Astrocyte of the cerebellum (primary cell): ENCODE measurements around the gene GCHFR.

Experiments
- DNase-seq: peaks from one replicate; pipeline ENCODE4 v3.0.0-alpha.2; 2011; ENCODE audit warnings: low read depth
- H3K4me3 ChIP-seq: 2 replicates; pipeline ENCODE4 v1.5.1; 2011; ENCODE audit warnings: mild to moderate bottlenecking, low read depth, low read length, moderate library complexity
- in situ Hi-C: cut with HindIII; loops from 2 replicates; pipeline ENCODE4 v1.10.0; 2017; ENCODE audit warnings: low sequenced_read_pairs
- TF ChIP-seq, protein P1 (sequence below): IDR thresholded peaks from 2 replicates; pipeline ENCODE4 v1.5.1; 2012; ENCODE audit warnings: low read length, low read depth, moderate library complexity, mild to moderate bottlenecking; ENCODE audit errors: missing control alignments

Gene GCHFR

DNA sequence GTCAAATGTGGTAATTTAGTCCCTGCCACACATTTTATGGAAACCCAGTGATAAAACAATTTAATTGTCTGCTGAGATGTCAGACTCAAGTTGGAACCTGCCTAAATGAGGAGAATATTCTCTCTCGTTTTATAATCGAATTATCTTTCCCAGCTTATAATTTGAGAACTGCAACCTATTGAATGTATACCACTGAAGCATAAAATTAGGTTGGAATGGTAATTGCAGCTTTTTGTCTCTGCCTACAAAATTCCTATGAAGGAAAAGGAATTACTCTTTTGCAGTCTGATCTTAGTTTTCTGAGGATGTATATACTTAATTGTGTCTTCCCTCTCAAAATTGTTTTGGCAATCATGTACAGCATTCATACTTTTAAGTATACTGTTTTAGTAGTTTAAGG is 39.9 kb upstream of the GCHFR start:
- no peak for DNase-seq
- TF ChIP-seq, protein P1, sequence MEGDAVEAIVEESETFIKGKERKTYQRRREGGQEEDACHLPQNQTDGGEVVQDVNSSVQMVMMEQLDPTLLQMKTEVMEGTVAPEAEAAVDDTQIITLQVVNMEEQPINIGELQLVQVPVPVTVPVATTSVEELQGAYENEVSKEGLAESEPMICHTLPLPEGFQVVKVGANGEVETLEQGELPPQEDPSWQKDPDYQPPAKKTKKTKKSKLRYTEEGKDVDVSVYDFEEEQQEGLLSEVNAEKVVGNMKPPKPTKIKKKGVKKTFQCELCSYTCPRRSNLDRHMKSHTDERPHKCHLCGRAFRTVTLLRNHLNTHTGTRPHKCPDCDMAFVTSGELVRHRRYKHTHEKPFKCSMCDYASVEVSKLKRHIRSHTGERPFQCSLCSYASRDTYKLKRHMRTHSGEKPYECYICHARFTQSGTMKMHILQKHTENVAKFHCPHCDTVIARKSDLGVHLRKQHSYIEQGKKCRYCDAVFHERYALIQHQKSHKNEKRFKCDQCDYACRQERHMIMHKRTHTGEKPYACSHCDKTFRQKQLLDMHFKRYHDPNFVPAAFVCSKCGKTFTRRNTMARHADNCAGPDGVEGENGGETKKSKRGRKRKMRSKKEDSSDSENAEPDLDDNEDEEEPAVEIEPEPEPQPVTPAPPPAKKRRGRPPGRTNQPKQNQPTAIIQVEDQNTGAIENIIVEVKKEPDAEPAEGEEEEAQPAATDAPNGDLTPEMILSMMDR, result no peak
- in situ Hi-C loops, result no loop called here
- H3K4me3 ChIP-seq, result no peak overlapping the region

DNA sequence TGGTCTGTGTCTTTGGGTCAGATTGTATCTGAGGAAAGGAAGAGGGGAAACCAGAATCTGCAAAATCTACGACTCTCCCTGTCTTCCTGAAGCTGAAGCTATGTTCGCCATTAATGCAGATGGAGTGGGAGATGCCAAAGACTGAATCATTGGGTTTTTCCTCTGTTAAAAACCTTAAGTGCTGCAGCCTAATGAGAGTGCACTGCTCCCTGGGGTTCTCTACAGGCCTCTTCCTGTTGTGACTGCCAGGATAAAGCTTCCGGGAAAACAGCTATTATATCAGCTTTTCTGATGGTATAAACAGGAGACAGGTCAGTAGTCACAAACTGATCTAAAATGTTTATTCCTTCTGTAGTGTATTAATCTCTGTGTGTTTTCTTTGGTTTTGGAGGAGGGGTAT is 32.8 kb upstream of the GCHFR start:
- H3K4me3 ChIP-seq, result no peak overlapping the region
- in situ Hi-C loops, result loop anchor here (10.0 kb wide), 1 partner anchor 154 kb away; no protein-coding TSS in a partner anchor
- TF ChIP-seq, protein P1, result no peak
- DNase-seq, result peak; percentile 11

DNA sequence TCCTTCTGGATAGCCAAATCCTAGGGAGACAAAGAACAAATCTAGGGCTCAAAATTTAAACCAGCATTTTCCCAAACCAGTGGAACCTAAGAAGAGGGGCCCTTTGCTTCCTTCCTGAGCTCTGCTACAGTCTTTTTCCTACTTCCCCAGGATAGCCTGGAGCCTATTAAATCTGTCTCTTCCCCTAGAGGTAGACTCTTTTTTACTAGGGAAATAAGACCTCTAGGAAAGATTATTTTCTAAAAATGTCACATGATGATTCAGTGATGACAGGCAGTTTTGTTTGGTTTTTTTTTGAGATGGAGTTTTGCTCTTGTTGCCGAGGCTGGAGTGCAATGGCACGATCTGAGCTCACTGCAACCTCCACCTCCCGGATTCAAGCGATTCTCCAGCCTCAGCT is 27.3 kb upstream of the GCHFR start:
- TF ChIP-seq, protein P1, result no peak
- in situ Hi-C loops, result loop anchor here (10.0 kb wide), 1 partner anchor 148 kb away; no protein-coding TSS in a partner anchor
- no peak for DNase-seq
- H3K4me3 ChIP-seq, result no peak overlapping the region

DNA sequence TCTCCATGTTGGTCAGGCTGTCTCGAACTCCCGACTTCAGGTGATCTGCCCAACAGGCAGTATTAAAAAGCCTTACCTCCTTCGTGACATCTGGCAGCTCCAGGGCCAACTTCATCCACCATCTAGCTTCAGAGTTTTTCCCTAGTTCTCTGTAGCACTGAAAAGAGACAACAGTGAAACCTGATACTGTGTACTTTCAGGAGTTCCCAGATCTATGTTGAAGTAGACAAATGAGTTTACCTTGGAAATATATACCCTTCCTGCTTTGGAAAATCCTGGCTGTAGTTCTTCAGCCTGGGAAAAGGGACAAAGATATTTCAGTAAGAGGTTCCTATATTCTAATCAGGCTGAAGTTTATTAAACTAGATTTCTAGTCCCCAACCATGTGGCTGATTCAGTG is 26.8 kb upstream of the GCHFR start:
- no peak for DNase-seq
- TF ChIP-seq, protein P1, result no peak
- in situ Hi-C loops, result loop anchor here (10.0 kb wide), 1 partner anchor 148 kb away; no protein-coding TSS in a partner anchor
- H3K4me3 ChIP-seq, result no peak overlapping the region

DNA sequence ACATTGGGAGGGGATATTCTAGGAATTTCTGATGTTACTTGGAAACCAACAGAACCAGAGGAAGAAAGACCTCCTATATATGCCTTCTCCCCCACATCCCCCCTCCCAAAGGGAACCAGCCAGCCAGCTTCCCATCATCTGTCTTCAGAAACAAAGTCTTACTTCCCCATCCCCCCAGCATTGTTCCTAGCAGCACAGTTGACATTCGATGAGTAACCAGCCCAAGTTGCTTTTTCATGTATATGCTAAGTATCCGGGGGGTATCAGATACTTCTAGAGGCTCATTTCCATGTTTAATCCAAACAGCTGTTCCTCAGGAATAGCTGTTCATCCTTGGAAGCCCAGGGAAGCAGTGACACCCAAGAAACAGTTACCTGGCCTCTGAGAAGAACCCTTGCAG is 24.8 kb upstream of the GCHFR start:
- TF ChIP-seq, protein P1, result no peak
- H3K4me3 ChIP-seq, result no peak overlapping the region
- in situ Hi-C loops, result loop anchor here (10.0 kb wide), 1 partner anchor 146 kb away; no protein-coding TSS in a partner anchor
- no peak for DNase-seq

DNA sequence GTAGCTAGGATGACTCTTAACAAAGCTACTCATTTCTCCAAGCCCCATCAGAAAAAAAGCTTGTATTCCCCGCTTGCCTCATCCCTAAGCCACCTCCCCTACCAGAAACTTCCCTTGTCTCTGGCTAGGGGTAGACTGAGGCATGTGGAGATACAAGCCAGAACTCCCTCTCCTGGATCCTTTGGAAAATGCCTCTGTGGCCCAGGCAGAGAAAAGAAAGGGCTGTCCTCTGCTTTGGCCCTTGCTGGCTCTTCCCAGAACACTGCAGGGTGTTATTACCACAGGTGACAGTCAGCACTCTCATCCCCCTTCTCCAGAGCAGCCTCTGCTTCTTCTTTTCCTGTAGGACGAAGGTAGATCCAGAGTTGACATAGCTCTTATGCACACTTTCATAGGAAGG is 24.0 kb upstream of the GCHFR start:
- TF ChIP-seq, protein P1, result no peak
- no peak for DNase-seq
- no peak overlapping the region for H3K4me3 ChIP-seq
- in situ Hi-C loops, result loop anchor here (10.0 kb wide), 1 partner anchor 145 kb away; no protein-coding TSS in a partner anchor
